HEK293T (cell line): ENCODE data around the gene LHX4.

Experiments
- BHLHE40 ChIP-seq: fragments of 450-650 bp; IDR thresholded peaks from 2 replicates; pipeline ENCODE4 v1.6.1; 2016; ENCODE audit warnings: mild to moderate bottlenecking, moderate library complexity, borderline replicate concordance
- HDGF ChIP-seq: fragments of 450-650 bp; IDR thresholded peaks from 2 replicates; pipeline ENCODE4 v1.6.1; 2017; ENCODE audit warnings: antibody characterized with exemption, borderline replicate concordance

GRCh38 chr1:180195916-180196315, 34.1 kb upstream of the LHX4 start:
- no peak for TF ChIP-seq HDGF
- TF ChIP-seq BHLHE40 = no peak
